ENCODE data around the gene TNN.
A peak's percentile ranks its signal among the peaks of the same experiment; 100 is the strongest.

TNN gene

GRCh38 chr1:175191659-175192058 is 124.0 kb downstream of the TNN start:
- TF ChIP-seq EP300 (IDR thresholded peaks at IDR 0.05; ENCODE audit: borderline replicate concordance): no peak
- TF ChIP-seq USF1 (IDR thresholded peaks at IDR 0.05): no peak
- TF ChIP-seq CEBPB (IDR thresholded peaks at IDR 0.05): no peak
- TF ChIP-seq RAD21 (IDR thresholded peaks at IDR 0.05; ENCODE audit: low read depth): no peak
- TF ChIP-seq NFIC (IDR thresholded peaks at IDR 0.05): no peak
- no peak for TF ChIP-seq ZBTB7A (IDR thresholded peaks at IDR 0.05; ENCODE audit: low read depth)
- TF ChIP-seq, protein P1, sequence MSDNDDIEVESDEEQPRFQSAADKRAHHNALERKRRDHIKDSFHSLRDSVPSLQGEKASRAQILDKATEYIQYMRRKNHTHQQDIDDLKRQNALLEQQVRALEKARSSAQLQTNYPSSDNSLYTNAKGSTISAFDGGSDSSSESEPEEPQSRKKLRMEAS (IDR thresholded peaks at IDR 0.05): no peak
- TF ChIP-seq EGR1 (IDR thresholded peaks at IDR 0.05): no peak
- TF ChIP-seq TEAD4 (IDR thresholded peaks at IDR 0.05): no peak

DNA sequence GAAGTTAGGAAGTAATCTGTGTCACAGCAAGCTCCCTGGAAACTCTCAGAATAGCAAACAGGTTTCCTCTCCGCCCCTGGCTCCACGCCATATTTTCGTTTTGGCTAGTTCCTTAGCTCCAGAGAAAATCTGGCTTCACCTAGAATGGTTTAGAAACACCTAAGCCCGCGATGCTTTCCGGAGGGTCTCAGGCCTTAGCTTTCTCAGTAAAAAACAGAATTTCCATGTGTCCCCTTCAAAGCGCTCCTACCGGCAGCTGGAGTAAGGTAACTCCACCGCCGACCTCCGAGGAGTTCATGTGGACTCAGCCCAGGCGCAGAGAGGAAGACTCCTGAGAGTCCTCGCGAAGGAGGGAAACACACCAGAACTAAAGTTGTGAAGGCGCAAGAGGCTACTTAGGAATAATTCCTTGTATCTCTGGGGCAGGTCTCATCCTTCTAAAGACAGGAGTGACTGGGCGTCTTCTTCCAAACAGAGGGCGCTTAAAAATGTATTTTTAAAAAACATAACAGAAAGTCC is 124.5 kb downstream of the TNN start:
- TF ChIP-seq USF1 (IDR thresholded peaks at IDR 0.05) (no peak), NFIC (IDR thresholded peaks at IDR 0.05) (peak; percentile 57; the same call in 1 of the 2 replicates), EP300 (IDR thresholded peaks at IDR 0.05; ENCODE audit: borderline replicate concordance) (no peak)

- TF ChIP-seq CEBPB (IDR thresholded peaks at IDR 0.05) (no peak), YY1 (IDR thresholded peaks at IDR 0.05; ENCODE audit: low read depth) (0 out of 2 replicates have a peak, but pooled peaks have one; percentile 28), TEAD4 (IDR thresholded peaks at IDR 0.05) (no peak), CREB1 (IDR thresholded peaks at IDR 0.05; ENCODE audit: low read depth) (no peak), TCF12 (IDR thresholded peaks at IDR 0.05; ENCODE audit: low read depth) (0 out of 2 replicates have a peak, but pooled peaks have one; percentile 5), ZBTB7A (IDR thresholded peaks at IDR 0.05; ENCODE audit: low read depth) (no peak), RAD21 (IDR thresholded peaks at IDR 0.05; ENCODE audit: low read depth) (no peak), USF1 (IDR thresholded peaks at IDR 0.05) (no peak), FOXM1 (IDR thresholded peaks at IDR 0.05; ENCODE audit: borderline replicate concordance, low read depth) (no peak), REST (IDR thresholded peaks at IDR 0.05; ENCODE audit: low read depth) (no peak), TAF1 (IDR thresholded peaks at IDR 0.05; ENCODE audit: low read depth) (no peak), EGR1 (IDR thresholded peaks at IDR 0.05) (0 out of 2 replicates have a peak, but pooled peaks have one; percentile 45), NFIC (IDR thresholded peaks at IDR 0.05) (no peak), EP300 (IDR thresholded peaks at IDR 0.05; ENCODE audit: borderline replicate concordance) (no peak)
- TF ChIP-seq, protein P1 (IDR thresholded peaks at IDR 0.05): peak; percentile 73
These were observed 125.2 kb downstream of the TNN start, which contains the start of gene KIAA0040 for GRCh38 chr1:175192630-175193526. TSS of gene KIAA0040 (minus strand) at chr1:175192776. CDS start at chr1:175161013, 31,763 bp downstream.

DNA sequence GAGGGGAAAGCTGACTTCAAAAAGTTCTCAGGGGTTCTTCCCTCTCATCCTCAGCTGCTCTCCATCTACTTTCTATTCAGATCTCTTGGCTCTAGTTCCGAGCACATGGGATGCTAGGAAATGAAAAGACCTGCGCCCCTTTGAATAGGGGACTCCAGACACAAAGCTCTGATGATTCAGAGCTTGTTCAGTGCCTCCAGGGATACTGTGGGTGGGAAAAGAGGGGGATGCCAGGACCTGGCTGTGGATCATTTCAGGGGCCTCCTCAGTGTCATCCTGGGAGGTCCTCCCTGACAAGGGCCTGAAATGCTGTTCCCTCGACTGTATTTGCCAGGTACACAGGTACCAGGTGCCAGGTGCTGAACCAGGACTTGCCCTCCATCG is 125.9 kb downstream of the TNN start:
- no peak for TF ChIP-seq CREB1 (IDR thresholded peaks at IDR 0.05; ENCODE audit: low read depth)
- no peak for TF ChIP-seq TAF1 (IDR thresholded peaks at IDR 0.05; ENCODE audit: low read depth)
- no peak for TF ChIP-seq REST (IDR thresholded peaks at IDR 0.05; ENCODE audit: low read depth)
- TF ChIP-seq ZBTB7A (IDR thresholded peaks at IDR 0.05; ENCODE audit: low read depth): no peak

- no peak for TF ChIP-seq TEAD4 (IDR thresholded peaks at IDR 0.05)
- no peak for TF ChIP-seq NFIC (IDR thresholded peaks at IDR 0.05)
- no peak for TF ChIP-seq CREB1 (IDR thresholded peaks at IDR 0.05; ENCODE audit: low read depth)
- TF ChIP-seq, protein P1 (IDR thresholded peaks at IDR 0.05): no peak
- no peak for TF ChIP-seq USF1 (IDR thresholded peaks at IDR 0.05)
- no peak for TF ChIP-seq EGR1 (IDR thresholded peaks at IDR 0.05)
- no peak for TF ChIP-seq RAD21 (IDR thresholded peaks at IDR 0.05; ENCODE audit: low read depth)
- TF ChIP-seq TAF1 (IDR thresholded peaks at IDR 0.05; ENCODE audit: low read depth): no peak
- TF ChIP-seq ZBTB7A (IDR thresholded peaks at IDR 0.05; ENCODE audit: low read depth): no peak
These were observed 127.6 kb downstream of the TNN start for GRCh38 chr1:175195281-175195680.

Measured in Ishikawa (cell line).